RWPE1 (cell line): Measurements from ENCODE around the gene ISLR.
"Not testable (repeated sequence)": the region's sequence is repeated elsewhere in the genome, so short reads cannot be mapped to it uniquely, and the experiment has no call there.

ENCODE experiments used
- CTCF ChIA-PET: fragments of 350-600 bp; sonication (Branson Sonifier 250); formaldehyde crosslinking; extraction: SDS; loops from one replicate; lab custom pipeline; 2021; lab: Yijun Ruan, JAX
- POLR2A ChIA-PET: fragments of 400-600 bp; formaldehyde crosslinking; extraction: SDS; loops from one replicate; lab custom pipeline; 2020; ENCODE audit warnings: antibody characterized with exemption; ENCODE audit not compliant: low non-redundant PET; lab: Yijun Ruan, JAX
- DNase-seq: peaks from one replicate; pipeline ENCODE4 v3.0.0; 2012; ENCODE audit warnings: low spot score
- H3K27ac ChIP-seq: fragments of 450-650 bp; 2 replicates; pipeline ENCODE4 v1.5.1; 2017
- CTCF ChIP-seq: fragments of 450-650 bp; conservative IDR thresholded peaks from 2 replicates; pipeline ENCODE4 v1.5.1; 2017; ENCODE audit warnings: low read depth, mild to moderate bottlenecking

The ISLR gene

GRCh38 chr15:74159773-74160172 is 13.7 kb upstream of the ISLR start:
- CTCF ChIA-PET, result interaction anchor here (1.1 kb wide), 1 partner anchor 25 kb away, joined by 4 read pairs; no protein-coding TSS in a partner anchor
- no peak overlapping the region for H3K27ac ChIP-seq
- no peak for TF ChIP-seq CTCF

GRCh38 chr15:74160390-74160789 is 13.1 kb upstream of the ISLR start:
- H3K27ac ChIP-seq, DNase-seq, POLR2A ChIA-PET: not testable (repeated sequence)
- CTCF ChIA-PET, result interaction anchor here (1.1 kb wide), 1 partner anchor 26 kb away, joined by 4 read pairs; no protein-coding TSS in a partner anchor

More at GRCh38 chr15:74159773-74160172, 13.7 kb upstream of the ISLR start:
- POLR2A ChIA-PET, result no interaction called here
- no peak for DNase-seq

- H3K27ac ChIP-seq, POLR2A ChIA-PET, CTCF ChIA-PET, DNase-seq: not testable (repeated sequence)
Measured at GRCh38 chr15:74162195-74162536, 11.3 kb upstream of the ISLR start.

GRCh38 chr15:74165461-74165860 is 8.0 kb upstream of the ISLR start:
- POLR2A ChIA-PET, result no interaction called here
- CTCF ChIA-PET, result no interaction called here
- H3K27ac ChIP-seq, result no peak overlapping the region
- no peak for DNase-seq
- TF ChIP-seq CTCF, result no peak

- ChIA-PET CTCF (no interaction called here), POLR2A (no interaction called here)
- no peak overlapping the region for H3K27ac ChIP-seq
- no peak for DNase-seq
- no peak for TF ChIP-seq CTCF
Measured at GRCh38 chr15:74167891-74168331, 5.6 kb upstream of the ISLR start.

GRCh38 chr15:74168711-74169126 is 4.8 kb upstream of the ISLR start:
- no peak for TF ChIP-seq CTCF
- POLR2A ChIA-PET, result no interaction called here
- H3K27ac ChIP-seq, result no peak overlapping the region
- CTCF ChIA-PET, result no interaction called here
- no peak for DNase-seq

GRCh38 chr15:74170071-74170844 is 3.3 kb upstream of the ISLR start:
- ChIA-PET POLR2A (no interaction called here), CTCF (no interaction called here)
- no peak overlapping the region for H3K27ac ChIP-seq
- no peak for TF ChIP-seq CTCF
- DNase-seq, result no peak
